HTR-8/SVneo (cell line): ENCODE measurements around the gene TLN1.
A peak's percentile ranks its signal among the peaks of the same experiment; 100 is the strongest.

ENCODE experiments used
- DNase-seq: peaks from one replicate; pipeline ENCODE4 v3.0.0; 2011; ENCODE audit warnings: low spot score, mixed read lengths; ENCODE audit not compliant: insufficient read length
- FAIRE-seq: peaks from 2 replicates; lab custom pipeline; 2011; peaks lifted over from hg19 to GRCh38; lab: Jason Lieb, UNC

The TLN1 gene

DNA sequence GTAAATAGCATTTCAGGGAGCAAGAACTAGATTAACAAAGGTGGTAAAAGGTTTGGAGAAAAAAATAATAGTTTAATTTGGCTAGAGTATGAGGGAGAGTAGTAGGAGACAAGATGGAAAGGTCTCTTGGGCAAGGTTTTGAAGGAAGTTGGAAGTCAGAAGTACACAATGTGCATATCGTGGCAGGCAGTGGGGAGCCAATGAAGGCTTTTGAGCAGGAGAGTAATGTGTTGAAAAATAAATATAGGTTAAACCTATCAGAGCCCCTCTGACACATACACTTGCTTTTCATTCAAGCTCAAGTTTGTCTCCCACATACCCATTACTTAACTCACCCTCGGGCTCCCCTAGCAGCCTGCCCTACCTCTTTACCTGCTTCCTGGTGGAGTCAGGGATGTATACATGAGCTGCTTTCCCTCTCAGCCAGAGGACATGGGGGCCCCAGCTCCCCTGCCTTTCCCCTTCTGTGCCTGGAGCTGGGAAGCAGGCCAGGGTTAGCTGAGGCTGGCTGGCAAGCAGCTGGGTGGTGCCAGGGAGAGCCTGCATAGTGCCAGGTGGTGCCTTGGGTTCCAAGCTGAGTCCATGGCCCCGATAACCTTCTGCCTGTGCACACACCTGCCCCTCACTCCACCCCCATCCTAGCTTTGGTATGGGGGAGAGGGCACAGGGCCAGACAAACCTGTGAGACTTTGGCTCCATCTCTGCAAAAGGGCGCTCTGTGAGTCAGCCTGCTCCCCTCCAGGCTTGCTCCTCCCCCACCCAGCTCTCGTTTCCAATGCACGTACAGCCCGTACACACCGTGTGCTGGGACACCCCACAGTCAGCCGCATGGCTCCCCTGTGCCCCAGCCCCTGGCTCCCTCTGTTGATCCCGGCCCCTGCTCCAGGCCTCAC, 58.6 kb downstream of the TLN1 start, which contains the start of gene CA9:
CA9 (plus strand) TSS at position 797 of the 893 bp plus-strand sequence; CDS start at position 829, 32 bp downstream.
- DNase-seq, result no peak

DNA sequence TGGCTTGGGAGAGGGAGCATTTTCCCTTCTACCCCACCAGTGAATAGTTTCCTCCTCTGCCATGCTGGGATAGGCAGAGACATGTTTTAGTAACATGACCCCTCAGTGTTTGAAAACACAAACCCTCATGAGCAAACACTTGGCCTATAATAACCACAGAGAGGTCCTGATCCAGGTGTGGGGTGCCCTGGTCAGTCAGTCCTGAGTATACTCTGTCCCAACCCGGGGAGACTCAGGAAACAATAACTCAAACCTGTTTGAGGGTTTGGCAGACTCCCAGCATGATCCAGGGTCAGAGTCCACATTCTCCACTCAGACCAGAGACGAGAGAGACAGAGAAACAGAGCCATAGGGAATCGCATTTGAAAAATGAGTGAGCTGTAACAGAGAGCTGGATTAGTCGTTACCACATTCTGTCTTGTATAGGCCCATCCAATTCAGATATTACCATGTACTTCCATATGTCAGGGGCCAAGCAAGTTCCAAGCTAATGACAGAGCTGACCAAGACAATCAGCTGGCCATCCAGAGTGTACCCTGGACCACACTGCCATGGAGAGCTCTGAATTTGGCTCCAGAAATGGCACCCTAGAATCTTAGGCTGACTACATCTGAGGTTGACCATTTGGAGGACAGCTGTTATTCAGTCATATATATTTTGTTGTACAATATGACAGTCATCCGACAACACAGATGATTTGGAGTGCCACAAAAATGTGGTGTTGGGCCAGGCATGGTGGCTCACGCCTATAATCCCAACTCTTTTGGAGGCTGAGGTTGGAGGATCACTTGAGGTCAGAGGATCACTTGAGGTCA, 62.5 kb downstream of the TLN1 start:
- no peak for FAIRE-seq
- no peak for DNase-seq

More for the DNA sequence above, 58.6 kb downstream of the TLN1 start, which contains the start of gene CA9:
- no peak for FAIRE-seq

DNA sequence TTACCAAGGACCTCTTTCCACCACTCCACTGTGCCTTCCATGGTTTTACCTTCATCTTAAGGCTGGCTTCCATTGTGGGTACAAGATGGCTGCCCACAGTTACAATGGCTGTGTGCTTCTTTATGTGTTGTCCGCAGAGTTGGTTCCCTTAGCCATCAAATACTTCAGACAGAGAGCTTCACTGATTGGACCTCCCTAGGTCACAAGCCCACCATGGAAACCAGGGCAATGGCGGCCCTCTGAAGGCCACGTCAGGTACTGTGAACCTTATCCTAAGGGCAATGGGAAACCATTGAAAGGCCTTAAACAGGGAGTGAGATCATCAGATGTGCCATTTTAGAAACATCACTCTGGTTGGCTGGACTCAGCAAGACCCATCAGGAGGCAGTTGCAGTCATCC, 64.1 kb downstream of the TLN1 start:
- FAIRE-seq, result no peak
- DNase-seq, result no peak

DNA sequence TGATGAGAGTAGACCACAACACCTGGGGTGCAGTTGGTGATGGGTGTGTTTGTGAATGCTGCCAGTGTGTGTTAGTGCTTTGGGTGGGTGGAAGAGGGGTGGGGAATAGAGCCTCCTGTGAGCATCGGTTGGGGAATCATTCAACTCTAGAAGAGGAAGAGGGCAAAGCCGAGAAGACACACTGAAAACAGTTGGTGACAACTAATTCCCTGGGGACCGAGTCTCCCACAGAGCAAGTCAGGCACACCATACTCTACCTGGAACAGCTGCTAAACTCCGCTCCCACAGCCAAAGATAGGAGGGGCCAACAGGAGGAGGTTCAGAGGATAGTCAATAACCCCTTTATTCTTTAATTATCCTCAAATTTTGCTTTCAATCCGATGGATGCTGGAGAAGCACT, 65.4 kb downstream of the TLN1 start:
- no peak for DNase-seq
- FAIRE-seq, result no peak

DNA sequence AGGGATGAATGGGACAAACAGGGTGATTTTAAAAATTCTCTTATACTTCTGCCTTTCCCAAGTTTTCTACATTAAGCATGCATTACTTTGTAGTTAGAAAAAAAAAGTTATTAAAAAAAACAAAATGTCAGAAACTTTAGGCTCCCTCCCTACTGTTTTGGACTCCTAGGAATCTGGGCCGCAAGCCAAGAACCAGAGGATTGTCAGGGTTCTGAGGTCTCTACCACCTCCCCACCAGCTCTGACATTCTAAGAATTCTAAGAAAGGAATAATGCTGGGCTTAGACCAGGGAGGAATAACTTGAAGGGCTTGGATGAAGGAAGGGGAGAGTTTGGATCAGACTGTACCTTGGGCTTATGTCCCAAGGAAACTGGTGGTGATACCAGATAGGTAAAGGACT, 66.0 kb downstream of the TLN1 start:
- DNase-seq (no peak), FAIRE-seq (no peak)

DNA sequence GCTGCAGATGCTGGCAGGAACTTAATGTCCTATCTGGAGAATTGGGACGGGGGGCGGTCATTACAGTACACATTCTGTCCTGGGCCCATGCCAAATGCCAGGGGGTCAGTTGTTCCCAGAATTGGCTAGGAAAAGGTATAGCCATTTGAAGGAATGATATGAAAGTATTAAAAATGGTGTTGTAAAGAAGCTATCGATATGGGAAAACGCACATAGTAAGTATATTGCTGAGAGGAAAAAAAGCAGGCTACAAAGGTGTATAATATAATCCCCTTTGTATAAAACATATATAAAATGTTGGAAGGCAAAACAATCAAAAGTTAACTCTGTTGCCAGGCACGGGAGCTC, 66.5 kb downstream of the TLN1 start:
- DNase-seq, result no peak
- no peak for FAIRE-seq

DNA sequence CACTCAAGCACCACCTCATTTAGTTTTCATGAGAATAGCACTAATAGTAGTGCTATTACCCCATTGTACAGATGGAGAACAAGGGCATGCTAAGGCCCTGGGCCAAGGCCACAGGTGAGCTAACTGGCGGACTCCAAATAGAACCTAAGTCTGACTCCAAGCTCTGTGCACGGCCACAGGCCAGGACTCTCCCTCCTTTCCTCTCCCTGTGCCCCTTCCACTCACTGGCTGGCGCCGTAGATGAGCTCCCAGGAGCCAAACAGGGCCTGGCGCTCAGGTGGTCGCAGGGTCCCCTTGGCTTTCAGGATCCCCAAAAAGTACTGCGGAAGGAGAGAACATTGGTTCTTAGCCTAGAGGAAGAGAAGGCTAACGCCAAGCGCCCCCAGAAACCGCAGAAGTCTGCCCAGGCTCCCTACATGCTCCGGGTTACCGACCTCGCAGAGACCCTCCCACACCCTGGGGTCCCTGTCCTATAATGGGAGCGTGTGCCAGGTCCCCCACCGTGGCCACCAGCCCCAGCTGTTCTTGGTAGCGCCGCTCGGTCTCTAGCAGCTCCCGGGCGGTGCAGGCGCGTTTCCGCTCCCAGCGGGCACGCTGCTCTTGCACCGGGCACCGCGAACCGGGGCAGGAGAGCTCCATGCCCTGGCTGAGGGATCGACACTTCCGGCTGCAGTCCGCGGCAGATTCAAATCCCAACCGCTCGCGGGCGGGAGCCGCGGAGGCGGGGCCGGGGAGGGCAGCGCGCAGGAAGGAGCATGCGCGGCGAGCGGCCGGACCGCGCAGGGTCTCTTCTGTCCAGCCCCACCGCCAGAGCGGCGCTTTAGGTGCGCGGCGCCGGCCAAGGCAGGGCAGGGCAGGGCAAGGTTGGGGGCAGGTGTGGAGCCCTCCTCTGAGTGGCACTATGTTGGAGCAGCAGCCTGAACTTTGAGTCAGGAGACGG, 67.2 kb downstream of the TLN1 start, which contains the start of gene ARHGEF39:
ARHGEF39 (minus strand) TSS at position 665 of the 940 bp plus-strand sequence; CDS start at position 639, 26 bp downstream.
- FAIRE-seq, result no peak
- peak; percentile 73 for DNase-seq

DNA sequence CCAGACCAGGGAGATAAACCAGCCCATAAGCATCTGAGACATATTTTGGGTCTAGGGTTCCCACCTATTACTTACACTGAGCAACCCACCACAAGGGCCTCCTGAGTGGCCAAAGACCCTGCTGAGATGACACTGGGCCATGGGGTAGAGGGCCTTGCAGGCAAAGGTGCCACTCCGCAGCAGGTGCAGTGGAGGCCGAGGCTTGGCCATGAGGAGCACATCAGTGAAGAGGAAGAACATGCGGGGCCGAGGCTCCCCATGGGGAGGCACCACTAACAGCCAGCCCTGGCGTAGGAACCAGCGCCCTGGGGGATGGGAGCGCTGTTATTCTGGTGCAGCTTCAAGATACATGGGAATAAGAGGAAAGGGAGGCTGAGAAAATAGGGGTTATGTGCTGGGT, 69.6 kb downstream of the TLN1 start:
- DNase-seq, result no peak
- no peak for FAIRE-seq

DNA sequence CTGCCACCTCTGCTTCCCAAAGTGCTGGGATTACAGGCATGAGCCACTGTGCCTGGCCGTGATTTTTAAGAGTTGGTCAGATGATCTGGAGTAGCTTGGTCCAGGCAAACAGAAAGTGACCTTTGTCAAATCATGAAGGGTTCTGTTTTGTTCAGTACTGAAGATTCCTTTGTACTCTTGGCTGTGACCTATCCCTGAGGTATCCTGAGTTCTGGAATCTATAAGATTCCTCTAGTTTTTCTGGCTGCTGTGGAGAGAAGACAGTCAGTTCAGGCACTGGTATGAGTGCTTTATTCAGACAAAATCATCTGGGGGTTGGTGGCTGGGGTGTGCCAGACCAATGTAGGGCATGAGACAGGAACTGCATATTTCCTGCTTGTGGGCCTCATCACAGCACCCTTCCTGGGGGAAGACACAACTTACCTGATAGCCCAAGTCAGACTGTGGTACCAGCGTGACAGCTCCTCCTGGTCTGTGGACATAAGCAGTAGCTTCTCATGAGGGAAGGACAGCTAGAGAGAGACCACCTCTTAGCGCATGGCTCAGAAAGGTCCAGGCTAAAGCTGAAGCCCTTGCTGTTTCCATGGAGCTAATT, 70.1 kb downstream of the TLN1 start:
- no peak for DNase-seq
- FAIRE-seq, result no peak

DNA sequence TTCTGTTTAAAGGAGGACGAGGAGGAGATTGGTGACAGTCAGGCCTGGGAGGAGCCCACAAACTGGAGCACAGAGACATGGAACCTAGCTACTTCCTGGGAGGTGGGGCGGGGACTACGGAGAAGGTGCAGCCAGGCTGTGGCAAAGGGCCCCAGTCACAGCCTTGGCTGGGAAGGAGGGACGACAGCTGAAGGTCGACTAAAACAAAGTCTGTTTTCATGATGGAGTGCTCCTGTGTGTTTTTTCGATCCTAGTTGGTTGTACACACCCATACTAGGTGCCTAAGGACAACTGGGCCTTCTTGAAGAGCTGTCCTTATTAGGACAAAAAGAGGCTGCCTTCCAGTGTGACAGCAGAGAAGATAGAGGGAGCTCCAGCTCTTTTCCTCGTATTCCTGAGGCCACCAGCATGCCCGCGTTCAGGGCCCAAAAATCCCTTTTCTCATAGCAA, 71.0 kb downstream of the TLN1 start:
- DNase-seq, result no peak
- FAIRE-seq, result no peak

DNA sequence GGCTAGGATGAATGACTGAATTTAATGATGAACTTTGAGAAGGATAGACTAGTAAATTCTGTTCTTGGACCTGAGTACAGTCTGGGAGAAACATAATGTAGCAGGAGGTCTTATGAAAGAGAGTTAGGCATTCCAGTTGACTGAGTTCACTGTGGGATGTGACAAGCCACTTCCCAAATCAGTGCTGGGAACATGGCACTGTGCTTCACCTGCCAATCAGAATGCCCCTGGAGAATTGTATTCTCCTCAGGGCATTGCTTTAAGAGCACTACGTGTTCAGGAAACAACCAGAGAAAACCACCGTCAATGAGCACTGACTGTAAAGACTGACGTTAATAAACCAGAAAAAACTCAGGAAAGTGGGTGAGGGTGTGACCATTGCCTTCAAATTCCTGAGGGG, 72.7 kb downstream of the TLN1 start:
- DNase-seq (no peak), FAIRE-seq (no peak)

DNA sequence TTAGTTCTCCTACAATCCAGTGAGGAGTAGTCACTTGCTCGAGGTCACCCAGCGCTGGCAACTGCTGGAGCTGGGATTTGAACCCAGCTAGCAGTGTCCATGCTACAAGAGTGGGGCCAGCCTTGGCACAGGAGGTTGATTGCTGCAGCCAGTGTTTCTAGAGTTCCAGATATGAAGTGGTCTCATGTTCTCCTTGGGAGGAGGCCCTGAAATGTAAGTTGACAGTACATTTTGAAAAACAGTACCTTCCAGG, 73.1 kb downstream of the TLN1 start:
- no peak for DNase-seq

DNA sequence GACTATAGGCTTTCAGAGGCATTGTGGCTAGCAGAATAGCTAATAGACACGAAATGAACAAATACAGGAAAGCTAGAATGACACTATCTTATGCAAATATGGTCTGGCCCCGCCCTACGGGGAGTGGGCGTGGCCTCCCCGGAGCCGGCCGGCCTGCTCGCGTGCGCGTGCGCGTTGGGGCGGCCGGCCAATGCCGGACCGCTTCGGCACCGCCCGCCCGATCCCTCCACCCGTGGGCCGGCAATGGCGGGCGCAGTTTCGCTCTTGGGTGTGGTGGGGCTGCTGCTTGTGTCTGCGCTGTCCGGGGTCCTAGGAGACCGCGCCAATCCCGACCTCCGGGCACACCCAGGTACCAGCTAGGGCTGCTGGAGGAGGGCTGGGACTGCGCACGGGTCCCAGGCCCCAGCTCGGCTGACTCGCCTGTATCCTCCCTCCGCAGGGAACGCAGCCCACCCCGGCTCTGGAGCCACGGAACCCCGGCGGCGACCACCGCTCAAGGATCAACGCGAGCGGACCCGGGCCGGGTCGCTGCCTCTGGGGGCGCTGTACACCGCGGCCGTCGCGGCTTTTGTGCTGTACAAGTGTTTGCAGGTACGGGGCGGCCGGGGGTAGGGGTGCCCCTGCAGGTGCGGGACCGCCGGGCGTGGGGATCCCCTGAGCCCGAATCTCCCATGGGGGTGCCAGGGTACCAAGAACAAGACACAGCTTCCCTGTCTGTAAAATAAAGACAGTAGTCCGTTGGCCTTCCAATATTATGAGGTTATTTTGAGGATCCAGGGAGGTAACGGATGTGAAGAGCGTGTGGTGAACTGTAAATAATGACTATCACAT, 73.6 kb downstream of the TLN1 start, which contains the start of gene CCDC107:
CCDC107 (plus strand) TSS at position 156 of the 831 bp plus-strand sequence; CDS start at position 244, 88 bp downstream.
- DNase-seq, result peak; percentile 65
- no peak for FAIRE-seq

More for the DNA sequence above, 73.1 kb downstream of the TLN1 start:
- FAIRE-seq, result no peak

DNA sequence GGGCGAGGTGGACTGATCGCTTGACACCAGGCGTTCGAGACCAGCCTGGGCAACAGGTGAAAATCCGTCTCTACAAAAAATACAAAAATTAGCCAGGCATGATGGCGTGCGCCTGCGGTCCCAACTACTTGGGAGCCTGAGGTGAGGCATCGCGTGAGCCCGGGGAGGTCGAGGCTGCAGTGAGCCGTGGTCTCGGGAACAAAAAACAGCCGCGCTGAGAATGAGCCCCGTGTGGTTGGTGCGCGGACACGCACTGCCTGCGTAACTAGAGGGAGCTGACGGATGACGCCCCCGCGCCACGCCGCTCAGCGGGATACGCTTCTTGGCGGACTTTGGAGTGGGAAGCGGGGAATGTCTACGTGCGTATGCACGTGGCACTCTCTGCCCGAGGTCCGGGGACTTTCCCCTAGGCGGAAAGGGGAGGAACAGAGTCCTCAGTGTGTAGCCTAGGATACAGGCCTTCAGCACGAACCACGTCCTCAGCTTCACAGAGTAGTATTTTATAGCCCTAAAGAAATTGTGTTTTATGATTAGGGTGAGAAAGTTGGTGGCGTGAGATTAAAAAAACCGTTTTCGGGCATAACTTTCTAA, 74.4 kb downstream of the TLN1 start, which contains the start of gene RMRP:
RMRP (minus strand) TSS at position 474 of the 591 bp plus-strand sequence.
- FAIRE-seq, result no peak
- peak; percentile 88 for DNase-seq

DNA sequence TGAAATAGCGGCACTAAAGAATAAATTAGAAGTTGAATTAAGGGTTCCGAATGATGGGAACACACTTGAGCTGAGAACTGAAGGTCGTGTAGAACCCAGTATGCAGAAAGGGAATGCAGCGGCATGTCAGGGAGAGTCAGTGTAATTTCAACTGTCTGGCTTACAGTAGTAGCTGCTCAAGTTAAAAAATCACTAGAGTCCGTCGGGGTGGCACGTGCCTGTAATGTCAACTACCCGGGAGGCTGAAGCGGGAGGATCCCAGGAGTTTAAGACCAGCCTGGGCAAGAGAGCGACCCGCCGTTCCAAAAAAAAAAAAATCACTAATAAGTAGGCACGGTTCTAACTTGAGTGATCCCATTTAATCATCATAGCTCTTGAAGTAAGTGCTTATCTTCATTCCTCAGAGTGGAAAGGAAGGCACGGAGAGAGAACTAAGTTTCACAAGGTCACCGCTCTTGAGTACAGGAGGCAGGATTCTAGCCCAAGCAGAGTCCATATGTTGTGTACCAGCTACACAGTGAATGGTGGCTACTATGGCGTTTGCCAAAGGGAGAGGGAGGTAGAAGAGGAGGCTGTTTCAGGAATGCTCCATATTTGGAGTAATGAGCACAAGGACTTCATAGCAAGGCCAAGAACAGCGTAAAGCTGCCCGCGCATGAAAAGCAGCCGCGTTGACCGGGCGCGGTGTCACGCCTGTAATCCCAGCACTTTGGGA, 75.0 kb downstream of the TLN1 start:
- DNase-seq, result no peak
- FAIRE-seq, result no peak

DNA sequence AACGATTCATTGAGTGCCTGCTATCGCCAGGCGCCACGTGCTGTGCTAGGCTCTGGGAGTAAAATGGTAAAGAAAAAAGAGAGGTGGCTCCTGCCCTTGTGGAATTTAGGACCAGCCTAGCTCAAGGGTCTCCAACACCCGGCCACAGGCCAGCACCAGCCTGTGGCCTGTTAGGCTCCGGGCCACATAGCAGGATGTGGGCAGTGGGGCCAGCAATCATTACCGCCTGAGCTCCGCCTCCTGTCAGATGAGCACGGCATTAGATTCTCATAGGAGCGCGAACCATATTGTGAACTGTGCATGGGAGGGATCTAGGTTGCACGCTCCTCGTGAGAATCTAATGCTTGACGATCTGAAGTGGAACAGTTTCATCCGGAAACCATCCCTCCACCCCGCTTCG, 75.6 kb downstream of the TLN1 start:
- DNase-seq, result no peak
- no peak for FAIRE-seq

DNA sequence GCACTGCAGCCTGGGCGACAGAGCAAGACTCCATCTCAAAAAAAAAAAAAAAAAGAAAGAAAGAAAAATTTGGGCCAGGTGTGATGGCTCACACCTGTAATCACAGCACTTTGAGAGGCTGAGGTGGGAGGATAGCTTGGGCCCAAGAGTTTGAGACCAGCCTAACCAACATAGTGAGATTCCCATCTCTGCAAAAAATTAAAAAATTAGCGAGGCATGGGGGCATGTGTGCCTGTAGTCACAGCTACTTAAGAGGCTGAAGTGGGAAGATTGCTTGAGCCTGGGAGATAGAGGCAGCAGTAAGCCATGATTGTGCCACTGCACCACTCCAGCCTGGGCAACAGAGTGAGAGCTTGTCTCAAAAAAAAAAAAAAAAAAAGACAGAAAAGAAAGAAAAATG, 78.4 kb downstream of the TLN1 start:
- no peak for DNase-seq
- no peak for FAIRE-seq

DNA sequence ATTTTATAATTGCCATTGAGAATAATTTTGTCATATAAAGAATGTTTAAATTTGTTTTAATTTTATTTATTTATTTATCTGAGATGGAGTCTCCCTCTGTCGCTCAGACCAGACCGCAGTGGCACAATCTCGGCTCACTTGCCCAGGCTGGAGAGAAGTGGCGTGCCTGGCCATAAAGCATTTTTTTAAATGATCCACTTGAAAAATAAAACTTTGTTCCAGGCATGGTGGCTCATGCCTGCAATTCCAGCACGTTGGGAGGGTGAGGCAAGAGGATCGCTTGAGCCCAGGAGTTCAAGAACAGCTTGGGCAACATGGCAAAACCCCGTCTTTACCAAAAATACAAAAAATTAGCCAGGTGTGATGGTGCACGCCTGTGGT, 79.2 kb downstream of the TLN1 start:
- no peak for DNase-seq
- FAIRE-seq, result no peak
